ENCODE data around the gene PRSS16. TPM values are rescaled to one million over a fixed set of nuclear protein-coding genes. Genes with fewer than 3 reads are reported as not detected.

The PRSS16 gene
- polyA plus RNA-seq, 2 of the 4 experiments (the other 2 are of a cell fraction), result 3.9 to 11.4 TPM

DNA sequence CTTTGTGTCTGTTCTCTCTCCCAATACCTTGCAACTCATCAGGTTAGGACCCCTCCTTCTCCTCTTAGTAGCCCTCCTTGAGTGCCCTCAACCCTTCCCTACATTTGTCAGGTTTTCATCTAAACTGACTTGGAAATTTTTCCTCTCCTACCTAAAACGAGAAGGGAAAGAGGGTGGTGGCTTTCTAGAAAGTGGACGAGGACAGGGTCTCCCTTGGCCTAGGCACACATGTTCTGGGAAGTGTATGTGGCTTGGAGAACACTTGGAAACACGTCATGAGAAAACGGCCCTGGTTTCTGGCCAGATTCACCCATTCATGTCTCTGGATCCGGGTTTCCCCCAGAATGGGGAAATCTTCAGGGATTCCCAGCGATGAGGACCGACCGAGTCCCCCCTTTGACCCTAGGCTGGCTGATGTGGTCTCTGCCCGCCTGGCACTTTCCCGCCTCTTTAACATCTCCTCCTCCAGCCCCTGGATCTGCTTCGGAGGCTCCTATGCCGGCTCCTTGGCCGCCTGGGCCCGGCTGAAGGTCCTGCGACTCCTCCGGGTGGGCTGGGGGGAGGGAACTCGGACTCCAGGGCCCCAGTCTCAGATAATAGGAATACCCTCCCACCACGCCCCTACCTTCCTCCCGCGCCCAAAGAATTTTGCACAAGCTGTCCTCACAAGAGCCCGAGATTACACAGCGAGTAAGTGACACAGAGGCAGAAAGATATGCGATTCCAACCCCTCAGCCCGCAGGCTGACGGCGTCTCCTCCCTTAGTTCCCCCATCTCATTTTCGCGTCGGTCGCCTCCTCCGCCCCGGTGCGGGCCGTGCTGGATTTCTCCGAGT is 3.0 kb downstream of the PRSS16 start:
- WGBS (ENCODE audit: missing lambda C conversion rate), result 18% methylated on average over 35 of the region's 35 CpGs
- no peak for DNase-seq (ENCODE audit: low read depth in 1 of 2, low spot score in 1 of 2)
- ChIA-PET CTCF (interaction anchor here (1.4 kb wide), 1 partner anchor 17 kb away, joined by 3 read pairs; no protein-coding TSS in a partner anchor), POLR2A (interaction anchor here (0.6 to 1.5 kb wide), 5 partner anchors 11 to 46 kb away, joined by 3 to 8 read pairs (median 5); no protein-coding TSS in a partner anchor)
- ATAC-seq, result no peak
- peak overlapping the region; percentile 89 to 96 for H3K27ac ChIP-seq
- H3K4me1 ChIP-seq, result peaks cover 3% of the 10 kb centered on the region; the same call in 1 of the 3 replicates
- no peak for TF ChIP-seq RNF2 (IDR thresholded peaks at IDR 0.05; ENCODE audit: borderline replicate concordance, low read depth)
- TF ChIP-seq, protein P1, sequence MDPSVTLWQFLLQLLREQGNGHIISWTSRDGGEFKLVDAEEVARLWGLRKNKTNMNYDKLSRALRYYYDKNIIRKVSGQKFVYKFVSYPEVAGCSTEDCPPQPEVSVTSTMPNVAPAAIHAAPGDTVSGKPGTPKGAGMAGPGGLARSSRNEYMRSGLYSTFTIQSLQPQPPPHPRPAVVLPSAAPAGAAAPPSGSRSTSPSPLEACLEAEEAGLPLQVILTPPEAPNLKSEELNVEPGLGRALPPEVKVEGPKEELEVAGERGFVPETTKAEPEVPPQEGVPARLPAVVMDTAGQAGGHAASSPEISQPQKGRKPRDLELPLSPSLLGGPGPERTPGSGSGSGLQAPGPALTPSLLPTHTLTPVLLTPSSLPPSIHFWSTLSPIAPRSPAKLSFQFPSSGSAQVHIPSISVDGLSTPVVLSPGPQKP (IDR thresholded peaks at IDR 0.05; ENCODE audit: low read depth, low read length), result no peak
- TF ChIP-seq PHF8 (IDR thresholded peaks at IDR 0.05; ENCODE audit: borderline replicate concordance, low read depth), result 0 out of 2 replicates have a peak, but pooled peaks have one; percentile 52
- FAIRE-seq, result no peak
- H3K4me2 ChIP-seq, result peak overlapping the region; percentile 92
- peak overlapping the region; percentile 74 for H3K4me3 ChIP-seq
- H3K9me3 ChIP-seq, result no peaks in the 10 kb centered on the region

DNA sequence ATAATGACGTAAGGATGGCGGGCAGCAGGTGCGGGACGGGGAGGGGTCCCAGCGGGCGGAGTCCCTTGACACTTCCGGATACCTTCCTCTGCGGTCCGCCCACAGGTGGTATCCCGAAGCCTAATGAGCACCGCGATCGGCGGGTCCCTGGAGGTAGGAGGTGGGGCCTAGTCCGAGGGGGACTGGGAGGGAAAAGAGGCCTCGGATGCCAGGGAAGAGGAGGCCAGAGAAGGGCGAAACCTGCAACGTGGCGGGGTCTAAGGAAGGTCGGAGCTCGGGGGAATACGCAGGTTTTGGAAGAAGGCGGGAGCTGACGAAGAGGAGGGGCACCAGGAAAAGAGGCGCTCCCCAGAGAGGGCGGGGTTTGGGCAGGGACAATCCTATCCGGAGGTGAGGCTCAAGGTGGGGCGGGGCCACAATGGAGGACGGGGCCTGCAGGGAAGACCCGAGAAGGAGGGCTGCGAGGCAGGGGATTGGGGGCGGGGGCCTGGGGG is 3.7 kb downstream of the PRSS16 start:
- POLR2A ChIA-PET, result interaction anchor here (0.6 to 1.5 kb wide), 7 partner anchors 10 to 222 kb away, joined by 3 to 8 read pairs (median 5); partner anchors contain the start of gene ZNF184
- H3K27ac ChIP-seq, result peak overlapping the region; percentile 89 to 96
- DNase-seq (ENCODE audit: low read depth in 1 of 2, low spot score in 1 of 2), result peak; percentile 85 to 88

DNA sequence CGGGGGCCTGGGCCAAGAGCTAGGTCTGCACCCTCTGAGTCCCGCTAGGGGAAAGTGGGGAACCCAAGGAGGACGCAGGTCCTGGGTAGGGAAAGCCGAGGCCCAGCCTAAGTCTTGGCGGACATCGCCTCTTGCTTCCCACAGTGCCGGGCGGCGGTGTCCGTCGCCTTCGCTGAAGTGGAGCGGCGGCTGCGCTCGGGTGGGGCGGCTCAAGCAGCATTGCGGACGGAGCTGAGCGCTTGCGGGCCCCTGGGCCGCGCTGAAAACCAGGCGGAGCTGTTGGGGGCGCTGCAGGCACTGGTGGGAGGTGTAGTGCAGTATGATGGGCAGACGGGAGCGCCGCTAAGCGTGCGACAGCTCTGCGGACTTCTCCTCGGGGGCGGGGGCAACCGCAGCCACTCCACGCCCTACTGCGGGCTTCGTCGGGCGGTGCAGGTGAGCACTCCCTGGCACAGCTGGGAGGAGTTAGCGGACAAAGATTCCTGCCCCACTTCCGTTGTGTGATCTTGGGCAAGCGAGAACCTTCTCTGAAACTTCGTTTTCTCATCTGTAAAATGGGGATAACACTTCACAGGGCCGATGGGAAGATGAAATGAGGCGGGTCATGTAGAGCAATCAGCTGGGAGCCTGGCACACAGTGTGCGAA is 4.2 kb downstream of the PRSS16 start:
- ChIA-PET CTCF (interaction anchor here (0.6 to 2.0 kb wide), 11 partner anchors 9 to 1611 kb away, joined by 3 to 12 read pairs (median 5); no protein-coding TSS in a partner anchor), POLR2A (interaction anchor here (0.5 to 1.5 kb wide), 8 partner anchors 9 to 1237 kb away, joined by 3 to 13 read pairs (median 5); partner anchors contain the start of gene ZNF184)
- peak overlapping the region; percentile 92 for H3K4me2 ChIP-seq
- DNase-seq (ENCODE audit: low read depth in 1 of 2, low spot score in 1 of 2), result peak; percentile 85 to 92
- H3K9me3 ChIP-seq, result no peaks in the 10 kb centered on the region
- peak overlapping the region; percentile 89 to 96 for H3K27ac ChIP-seq
- 9% methylated on average over 15 of the region's 46 CpGs for WGBS (ENCODE audit: missing lambda C conversion rate)
- peak; percentile 91 to 96 for ATAC-seq
- peaks cover 3% of the 10 kb centered on the region; the same call in 1 of the 3 replicates for H3K4me1 ChIP-seq
- peak overlapping the region; percentile 74 for H3K4me3 ChIP-seq
- FAIRE-seq, result no peak
- no peak for TF ChIP-seq EP300 (IDR thresholded peaks at IDR 0.05)
- TF ChIP-seq, protein P2, sequence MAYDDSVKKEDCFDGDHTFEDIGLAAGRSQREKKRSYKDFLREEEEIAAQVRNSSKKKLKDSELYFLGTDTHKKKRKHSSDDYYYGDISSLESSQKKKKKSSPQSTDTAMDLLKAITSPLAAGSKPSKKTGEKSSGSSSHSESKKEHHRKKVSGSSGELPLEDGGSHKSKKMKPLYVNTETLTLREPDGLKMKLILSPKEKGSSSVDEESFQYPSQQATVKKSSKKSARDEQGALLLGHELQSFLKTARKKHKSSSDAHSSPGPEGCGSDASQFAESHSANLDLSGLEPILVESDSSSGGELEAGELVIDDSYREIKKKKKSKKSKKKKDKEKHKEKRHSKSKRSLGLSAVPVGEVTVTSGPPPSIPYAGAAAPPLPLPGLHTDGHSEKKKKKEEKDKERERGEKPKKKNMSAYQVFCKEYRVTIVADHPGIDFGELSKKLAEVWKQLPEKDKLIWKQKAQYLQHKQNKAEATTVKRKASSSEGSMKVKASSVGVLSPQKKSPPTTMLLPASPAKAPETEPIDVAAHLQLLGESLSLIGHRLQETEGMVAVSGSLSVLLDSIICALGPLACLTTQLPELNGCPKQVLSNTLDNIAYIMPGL (CRISPR knock-in tag; IDR thresholded peaks at IDR 0.05; ENCODE audit: borderline replicate concordance), result no peak
- no peak for TF ChIP-seq CBX8 (IDR thresholded peaks at IDR 0.05)
- TF ChIP-seq EHMT2 (IDR thresholded peaks at IDR 0.05; ENCODE audit: low read depth), result no peak
- TF ChIP-seq POLR2A (IDR thresholded peaks at IDR 0.05; ENCODE audit: low read length), result peak; percentile 49
- TF ChIP-seq JUN (IDR thresholded peaks at IDR 0.05), result peak in 1 of 2 experiments; percentile 49; a peak in 1 of 5 replicates
- no peak for TF ChIP-seq POLR2AphosphoS2 (conservative IDR thresholded peaks at IDR 0.05; ENCODE audit: low read length)
- TF ChIP-seq, protein P3, sequence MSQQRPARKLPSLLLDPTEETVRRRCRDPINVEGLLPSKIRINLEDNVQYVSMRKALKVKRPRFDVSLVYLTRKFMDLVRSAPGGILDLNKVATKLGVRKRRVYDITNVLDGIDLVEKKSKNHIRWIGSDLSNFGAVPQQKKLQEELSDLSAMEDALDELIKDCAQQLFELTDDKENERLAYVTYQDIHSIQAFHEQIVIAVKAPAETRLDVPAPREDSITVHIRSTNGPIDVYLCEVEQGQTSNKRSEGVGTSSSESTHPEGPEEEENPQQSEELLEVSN (IDR thresholded peaks at IDR 0.05; ENCODE audit: borderline replicate concordance, low read depth), result no peak; the same call in 1 of the 2 replicates
- peak; percentile 34; the same call in 1 of the 2 replicates for TF ChIP-seq PHF8 (IDR thresholded peaks at IDR 0.05; ENCODE audit: borderline replicate concordance, low read depth)
- TF ChIP-seq SREBF2 (IDR thresholded peaks at IDR 0.05), result no peak
- TF ChIP-seq, protein P4, sequence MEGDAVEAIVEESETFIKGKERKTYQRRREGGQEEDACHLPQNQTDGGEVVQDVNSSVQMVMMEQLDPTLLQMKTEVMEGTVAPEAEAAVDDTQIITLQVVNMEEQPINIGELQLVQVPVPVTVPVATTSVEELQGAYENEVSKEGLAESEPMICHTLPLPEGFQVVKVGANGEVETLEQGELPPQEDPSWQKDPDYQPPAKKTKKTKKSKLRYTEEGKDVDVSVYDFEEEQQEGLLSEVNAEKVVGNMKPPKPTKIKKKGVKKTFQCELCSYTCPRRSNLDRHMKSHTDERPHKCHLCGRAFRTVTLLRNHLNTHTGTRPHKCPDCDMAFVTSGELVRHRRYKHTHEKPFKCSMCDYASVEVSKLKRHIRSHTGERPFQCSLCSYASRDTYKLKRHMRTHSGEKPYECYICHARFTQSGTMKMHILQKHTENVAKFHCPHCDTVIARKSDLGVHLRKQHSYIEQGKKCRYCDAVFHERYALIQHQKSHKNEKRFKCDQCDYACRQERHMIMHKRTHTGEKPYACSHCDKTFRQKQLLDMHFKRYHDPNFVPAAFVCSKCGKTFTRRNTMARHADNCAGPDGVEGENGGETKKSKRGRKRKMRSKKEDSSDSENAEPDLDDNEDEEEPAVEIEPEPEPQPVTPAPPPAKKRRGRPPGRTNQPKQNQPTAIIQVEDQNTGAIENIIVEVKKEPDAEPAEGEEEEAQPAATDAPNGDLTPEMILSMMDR (IDR thresholded peaks at IDR 0.05), result peak; percentile 56
- no peak for TF ChIP-seq RNF2 (IDR thresholded peaks at IDR 0.05; ENCODE audit: borderline replicate concordance, low read depth)
- no peak for TF ChIP-seq MAFK (IDR thresholded peaks at IDR 0.05; ENCODE audit: partially characterized antibody)
- 0 out of 3 replicates have a peak, but pooled peaks have one; percentile 13 for TF ChIP-seq SMC3 (IDR thresholded peaks at IDR 0.05)
- TF ChIP-seq HOXB13 (CRISPR knock-in tag; IDR thresholded peaks at IDR 0.05; ENCODE audit: low read depth), result no peak
- peak; percentile 94 for TF ChIP-seq KDM1A (IDR thresholded peaks at IDR 0.05; ENCODE audit: low read depth)
- TF ChIP-seq ZFP36 (IDR thresholded peaks at IDR 0.05; ENCODE audit: borderline replicate concordance, partially characterized antibody), result no peak
- TF ChIP-seq RAD21 (conservative IDR thresholded peaks at IDR 0.05 in 1 of 2, IDR thresholded peaks at IDR 0.05 in 1 of 2), result peak in 1 of 2 experiments; percentile 34; a peak in 2 of 5 replicates
- TF ChIP-seq, protein P5, sequence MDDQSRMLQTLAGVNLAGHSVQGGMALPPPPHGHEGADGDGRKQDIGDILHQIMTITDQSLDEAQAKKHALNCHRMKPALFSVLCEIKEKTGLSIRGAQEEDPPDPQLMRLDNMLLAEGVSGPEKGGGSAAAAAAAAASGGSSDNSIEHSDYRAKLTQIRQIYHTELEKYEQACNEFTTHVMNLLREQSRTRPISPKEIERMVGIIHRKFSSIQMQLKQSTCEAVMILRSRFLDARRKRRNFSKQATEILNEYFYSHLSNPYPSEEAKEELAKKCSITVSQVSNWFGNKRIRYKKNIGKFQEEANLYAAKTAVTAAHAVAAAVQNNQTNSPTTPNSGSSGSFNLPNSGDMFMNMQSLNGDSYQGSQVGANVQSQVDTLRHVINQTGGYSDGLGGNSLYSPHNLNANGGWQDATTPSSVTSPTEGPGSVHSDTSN (IDR thresholded peaks at IDR 0.05), result peak; percentile 88

More for the DNA sequence above, 3.7 kb downstream of the PRSS16 start:
- TF ChIP-seq SMC3 (IDR thresholded peaks at IDR 0.05) (no peak), PHF8 (IDR thresholded peaks at IDR 0.05; ENCODE audit: borderline replicate concordance, low read depth) (peak; percentile 8), CBX2 (IDR thresholded peaks at IDR 0.05; ENCODE audit: borderline replicate concordance, low read depth) (no peak), ZC3H11A (IDR thresholded peaks at IDR 0.05) (no peak), RNF2 (IDR thresholded peaks at IDR 0.05; ENCODE audit: borderline replicate concordance, low read depth) (no peak)
- H3K9me3 ChIP-seq, result no peaks in the 10 kb centered on the region
- H3K4me1 ChIP-seq, result peaks cover 3% of the 10 kb centered on the region; the same call in 1 of the 3 replicates
- CTCF ChIA-PET, result interaction anchor here (0.6 to 2.0 kb wide), 9 partner anchors 9 to 1612 kb away, joined by 3 to 12 read pairs (median 5); no protein-coding TSS in a partner anchor
- 3% methylated on average over 15 of the region's 32 CpGs for WGBS (ENCODE audit: missing lambda C conversion rate)
- peak; percentile 93 to 96 for ATAC-seq
- no peak for FAIRE-seq
- H3K4me3 ChIP-seq, result peak overlapping the region; percentile 74
- peak overlapping the region; percentile 92 for H3K4me2 ChIP-seq
